Neural cell (in vitro differentiated cells): ENCODE data around the gene GAS1.

Source experiments
- CTCF ChIP-seq: fragments of 450-650 bp; IDR thresholded peaks from 2 replicates; pipeline ENCODE4 v1.5.1; 2014; ENCODE audit warnings: antibody characterized with exemption, mild to moderate bottlenecking, moderate library complexity; ENCODE audit not compliant: poor library complexity, severe bottlenecking
- EP300 ChIP-seq: fragments of 450-650 bp; conservative IDR thresholded peaks from 2 replicates; pipeline ENCODE4 v1.6.1; 2014; ENCODE audit warnings: antibody characterized with exemption, mild to moderate bottlenecking, moderate library complexity; ENCODE audit not compliant: poor library complexity, severe bottlenecking
- EZH2 ChIP-seq: fragments of 200-600, 300-800 bp; shearing (Covaris generic), sonication (generic); IDR thresholded peaks from 2 replicates; pipeline ENCODE4 v1.6.1; 2014; ENCODE audit warnings: antibody characterized with exemption, low read length, borderline replicate concordance, mild to moderate bottlenecking; ENCODE audit not compliant: insufficient read depth, poor library complexity, severe bottlenecking
- MXI1 ChIP-seq: fragments of 450-650 bp; conservative IDR thresholded peaks from 2 replicates; pipeline ENCODE4 v1.6.1; 2014; ENCODE audit warnings: antibody characterized with exemption, mild to moderate bottlenecking; ENCODE audit not compliant: poor library complexity, severe bottlenecking
- POLR2AphosphoS5 ChIP-seq: IDR thresholded peaks from 2 replicates; pipeline ENCODE4 v1.6.1; 2012
- RAD21 ChIP-seq: fragments of 450-650 bp; conservative IDR thresholded peaks from 2 replicates; pipeline ENCODE4 v1.6.1; 2014; ENCODE audit warnings: antibody characterized with exemption, mild to moderate bottlenecking, moderate library complexity
- SMC3 ChIP-seq: fragments of 450-650 bp; conservative IDR thresholded peaks from 2 replicates; pipeline ENCODE4 v1.6.1; 2014; ENCODE audit warnings: antibody characterized with exemption, mild to moderate bottlenecking, moderate library complexity; ENCODE audit not compliant: poor library complexity
- TAF1 ChIP-seq: IDR thresholded peaks from 2 replicates; pipeline ENCODE4 v1.6.1; 2012; ENCODE audit warnings: low read depth

DNA sequence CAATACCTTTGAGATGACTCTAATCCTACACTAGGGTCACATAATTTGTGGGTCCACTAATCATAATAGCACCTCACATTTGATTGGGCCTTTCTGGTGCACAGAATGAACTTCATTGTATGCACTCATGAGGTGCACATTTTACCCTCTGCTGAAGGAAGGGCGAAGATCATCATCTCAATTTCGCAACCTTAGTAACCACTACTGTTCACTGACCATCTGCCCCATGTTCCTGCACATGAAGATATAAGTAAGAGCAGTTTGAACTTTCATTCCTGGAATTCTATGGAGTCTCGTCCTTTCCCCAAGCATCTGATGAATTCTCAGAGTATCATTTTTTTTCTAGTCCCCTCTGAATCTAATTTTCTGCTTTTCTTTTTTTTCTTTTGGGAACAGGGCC is 21.2 kb downstream of the GAS1 start:
- TF ChIP-seq CTCF (no peak), POLR2AphosphoS5 (no peak), EP300 (no peak), TAF1 (no peak), MXI1 (no peak), RAD21 (no peak), EZH2 (no peak), SMC3 (no peak)
